GM12872 (cell line): ENCODE measurements around the gene TRPM2.

ENCODE experiments used
- CTCF ChIP-seq: IDR thresholded peaks from 3 replicates; pipeline ENCODE4 v1.5.1; 2011; ENCODE audit warnings: low read depth, mild to moderate bottlenecking, low read length, moderate library complexity; ENCODE audit not compliant: insufficient read depth

The TRPM2 gene

GRCh38 chr21:44407493-44407892 is 54.1 kb downstream of the TRPM2 start:
- TF ChIP-seq CTCF: no peak

- TF ChIP-seq CTCF: no peak
Measured at GRCh38 chr21:44408226-44408625, 54.8 kb downstream of the TRPM2 start.

GRCh38 chr21:44413566-44414290 is 60.3 kb downstream of the TRPM2 start:
- no peak for TF ChIP-seq CTCF

GRCh38 chr21:44414291-44415072 is 61.1 kb downstream of the TRPM2 start:
- no peak for TF ChIP-seq CTCF

- TF ChIP-seq CTCF: no peak
Measured at GRCh38 chr21:44415073-44416025, 61.9 kb downstream of the TRPM2 start.

- no peak for TF ChIP-seq CTCF
Measured at GRCh38 chr21:44416193-44416592, 62.8 kb downstream of the TRPM2 start.
